SK-N-SH treated with all-trans-retinoic acid at 6 μM for 48 hours (cell line): ENCODE data around the gene TTBK2.

ENCODE experiments used
- ATAC-seq: fragments of 200-7000 bp; cut with Tn5 transposase; 3 replicates; pipeline ENCODE4 v1.9.1; 2020; ENCODE audit warnings: mild to moderate bottlenecking, moderate library complexity
- ARNTL ChIP-seq: fragments of 450-650 bp; formaldehyde crosslinking; IDR thresholded peaks from 2 replicates; pipeline ENCODE4 v1.5.0; 2020; ENCODE audit warnings: low read depth, mild to moderate bottlenecking, moderate library complexity, borderline replicate concordance
- BACH2 ChIP-seq: fragments of 250-450 bp; sonication (Bioruptor Pico); IDR thresholded peaks from 2 replicates; pipeline ENCODE4 v1.9.0; 2021; ENCODE audit warnings: mild to moderate bottlenecking, borderline replicate concordance
- CSDC2 ChIP-seq: fragments of 250-450 bp; sonication (Bioruptor Pico); IDR thresholded peaks from 2 replicates; pipeline ENCODE4 v1.5.0; 2020; ENCODE audit warnings: mild to moderate bottlenecking, moderate library complexity
- ESRRG ChIP-seq: fragments of 250-450 bp; sonication (Bioruptor Pico); IDR thresholded peaks from 2 replicates; pipeline ENCODE4 v1.6.1; 2021; ENCODE audit warnings: mild to moderate bottlenecking
- GLIS3 ChIP-seq: fragments of 250-450 bp; sonication (Bioruptor Pico); IDR thresholded peaks from 2 replicates; pipeline ENCODE4 v1.5.0; 2020; ENCODE audit warnings: mild to moderate bottlenecking, moderate library complexity
- PATZ1 ChIP-seq: fragments of 250-450 bp; sonication (Bioruptor Pico); IDR thresholded peaks from 2 replicates; pipeline ENCODE4 v1.8.0; 2020; ENCODE audit warnings: mild to moderate bottlenecking, moderate library complexity, borderline replicate concordance
- TCF4 ChIP-seq: fragments of 250-450 bp; sonication (Bioruptor Pico); IDR thresholded peaks from 2 replicates; pipeline ENCODE4 v1.8.0; 2021; ENCODE audit warnings: mild to moderate bottlenecking, moderate library complexity, borderline replicate concordance
- TOX ChIP-seq: fragments of 250-450 bp; sonication (Bioruptor Pico); IDR thresholded peaks from 2 replicates; pipeline ENCODE4 v1.8.0; 2021; ENCODE audit warnings: mild to moderate bottlenecking, moderate library complexity, borderline replicate concordance
- ZC3H10 ChIP-seq: fragments of 250-450 bp; sonication (Bioruptor Pico); IDR thresholded peaks from 2 replicates; pipeline ENCODE4 v1.5.1; 2021; ENCODE audit warnings: mild to moderate bottlenecking, moderate library complexity
- ZFP3 ChIP-seq: fragments of 250-450 bp; sonication (Bioruptor Pico); IDR thresholded peaks from 2 replicates; pipeline ENCODE4 v1.5.0; 2020; ENCODE audit warnings: mild to moderate bottlenecking, moderate library complexity
- ZFP30 ChIP-seq: fragments of 450-650 bp; formaldehyde crosslinking; IDR thresholded peaks from 2 replicates; pipeline ENCODE4 v1.5.0; 2022; ENCODE audit warnings: mild to moderate bottlenecking, moderate library complexity
- ZNF565 ChIP-seq: fragments of 450-650 bp; formaldehyde crosslinking; conservative IDR thresholded peaks from 2 replicates; pipeline ENCODE4 v1.5.0; 2020; ENCODE audit warnings: low read depth, mild to moderate bottlenecking, moderate library complexity
- ZNF70 ChIP-seq: fragments of 450-650 bp; formaldehyde crosslinking; IDR thresholded peaks from 2 replicates; pipeline ENCODE4 v1.5.0; 2020; ENCODE audit warnings: mild to moderate bottlenecking, moderate library complexity
- ZNF8 ChIP-seq: fragments of 450-650 bp; formaldehyde crosslinking; IDR thresholded peaks from 2 replicates; pipeline ENCODE4 v1.5.0; 2020; ENCODE audit warnings: mild to moderate bottlenecking, moderate library complexity
- TF ChIP-seq, protein P1 (sequence below): fragments of 250-450 bp; sonication (Bioruptor Pico); IDR thresholded peaks from 2 replicates; pipeline ENCODE4 v1.8.0; 2021; ENCODE audit warnings: low read depth, mild to moderate bottlenecking, moderate library complexity, borderline replicate concordance
- TF ChIP-seq, protein P2 (sequence below): fragments of 250-450 bp; sonication (Bioruptor Pico); IDR thresholded peaks from 2 replicates; pipeline ENCODE4 v1.5.1; 2021; ENCODE audit warnings: mild to moderate bottlenecking, moderate library complexity
- TF ChIP-seq, protein P3 (sequence below): fragments of 250-450 bp; sonication (Bioruptor Pico); IDR thresholded peaks from 2 replicates; pipeline ENCODE4 v1.5.1; 2020; ENCODE audit warnings: low read depth, mild to moderate bottlenecking, moderate library complexity
- TF ChIP-seq, protein P4 (sequence below): fragments of 250-450 bp; sonication (Bioruptor Pico); IDR thresholded peaks from 2 replicates; pipeline ENCODE4 v1.5.0; 2020; ENCODE audit warnings: mild to moderate bottlenecking, moderate library complexity

TTBK2 gene

GRCh38 chr15:42919799-42920518 lies 619 bp downstream of the TTBK2 start (continued):
- TF ChIP-seq ZFP30 (CRISPR knock-in tag) (no peak), GLIS3 (CRISPR knock-in tag) (no peak)

DNA sequence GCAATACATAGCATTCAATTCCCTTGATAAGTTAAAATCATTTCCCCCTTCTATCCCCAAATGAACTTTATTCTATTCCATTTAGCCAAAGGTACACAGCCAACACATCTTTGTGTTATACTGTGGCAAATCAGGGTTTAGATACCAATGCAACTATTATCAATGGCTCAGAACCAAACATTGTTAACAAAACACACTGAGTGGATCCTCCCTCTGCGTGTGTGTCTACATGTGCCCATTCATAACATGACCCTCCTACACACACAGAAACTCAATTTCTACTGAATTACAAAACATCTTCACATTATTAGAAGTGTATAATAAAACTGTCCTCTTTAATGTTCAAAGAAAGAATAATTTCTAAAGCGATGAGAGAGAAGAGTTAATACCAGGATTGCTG lies 1.3 kb downstream of the TTBK2 start:
- TF ChIP-seq ZNF70 (CRISPR knock-in tag) (0 out of 2 replicates have a peak, but pooled peaks have one; percentile 49), ARNTL (CRISPR knock-in tag) (no peak)
- ATAC-seq: no peak

DNA sequence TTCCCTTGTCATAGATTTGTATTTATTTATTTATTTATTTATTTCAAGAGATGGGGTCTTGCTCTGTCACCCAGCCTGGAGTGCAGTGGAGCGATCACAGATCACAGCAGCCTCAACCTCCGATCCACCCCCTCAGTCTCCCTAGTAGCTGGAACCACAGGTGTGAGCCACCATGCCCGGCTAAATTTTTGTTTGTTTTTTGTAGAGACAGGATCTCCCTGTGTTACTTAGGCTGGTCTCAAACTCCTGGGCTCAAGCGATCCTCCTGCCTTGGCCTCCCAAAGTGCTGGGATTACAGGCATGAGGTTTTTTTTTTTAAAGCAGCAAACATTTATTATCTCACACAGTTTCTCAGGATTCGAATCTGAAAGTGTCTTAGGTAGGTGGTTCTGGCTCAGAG lies 2.5 kb downstream of the TTBK2 start:
- TF ChIP-seq BACH2 (no peak), ESRRG (CRISPR knock-in tag) (no peak), TCF4 (no peak), ZC3H10 (no peak), ZNF70 (CRISPR knock-in tag) (no peak), ARNTL (CRISPR knock-in tag) (no peak), ZFP30 (CRISPR knock-in tag) (no peak), PATZ1 (CRISPR knock-in tag) (no peak), CSDC2 (CRISPR knock-in tag) (no peak), TOX (CRISPR knock-in tag) (no peak), ZNF8 (CRISPR knock-in tag) (no peak), ZNF565 (CRISPR knock-in tag) (no peak)
- TF ChIP-seq, protein P1, sequence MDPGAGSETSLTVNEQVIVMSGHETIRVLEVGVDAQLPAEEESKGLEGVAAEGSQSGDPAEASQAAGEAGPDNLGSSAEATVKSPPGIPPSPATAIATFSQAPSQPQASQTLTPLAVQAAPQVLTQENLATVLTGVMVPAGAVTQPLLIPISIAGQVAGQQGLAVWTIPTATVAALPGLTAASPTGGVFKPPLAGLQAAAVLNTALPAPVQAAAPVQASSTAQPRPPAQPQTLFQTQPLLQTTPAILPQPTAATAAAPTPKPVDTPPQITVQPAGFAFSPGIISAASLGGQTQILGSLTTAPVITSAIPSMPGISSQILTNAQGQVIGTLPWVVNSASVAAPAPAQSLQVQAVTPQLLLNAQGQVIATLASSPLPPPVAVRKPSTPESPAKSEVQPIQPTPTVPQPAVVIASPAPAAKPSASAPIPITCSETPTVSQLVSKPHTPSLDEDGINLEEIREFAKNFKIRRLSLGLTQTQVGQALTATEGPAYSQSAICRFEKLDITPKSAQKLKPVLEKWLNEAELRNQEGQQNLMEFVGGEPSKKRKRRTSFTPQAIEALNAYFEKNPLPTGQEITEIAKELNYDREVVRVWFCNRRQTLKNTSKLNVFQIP (CRISPR knock-in tag): no peak
- TF ChIP-seq, protein P2, sequence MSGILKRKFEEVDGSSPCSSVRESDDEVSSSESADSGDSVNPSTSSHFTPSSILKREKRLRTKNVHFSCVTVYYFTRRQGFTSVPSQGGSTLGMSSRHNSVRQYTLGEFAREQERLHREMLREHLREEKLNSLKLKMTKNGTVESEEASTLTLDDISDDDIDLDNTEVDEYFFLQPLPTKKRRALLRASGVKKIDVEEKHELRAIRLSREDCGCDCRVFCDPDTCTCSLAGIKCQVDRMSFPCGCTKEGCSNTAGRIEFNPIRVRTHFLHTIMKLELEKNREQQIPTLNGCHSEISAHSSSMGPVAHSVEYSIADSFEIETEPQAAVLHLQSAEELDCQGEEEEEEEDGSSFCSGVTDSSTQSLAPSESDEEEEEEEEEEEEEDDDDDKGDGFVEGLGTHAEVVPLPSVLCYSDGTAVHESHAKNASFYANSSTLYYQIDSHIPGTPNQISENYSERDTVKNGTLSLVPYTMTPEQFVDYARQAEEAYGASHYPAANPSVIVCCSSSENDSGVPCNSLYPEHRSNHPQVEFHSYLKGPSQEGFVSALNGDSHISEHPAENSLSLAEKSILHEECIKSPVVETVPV: no peak
- TF ChIP-seq, protein P3, sequence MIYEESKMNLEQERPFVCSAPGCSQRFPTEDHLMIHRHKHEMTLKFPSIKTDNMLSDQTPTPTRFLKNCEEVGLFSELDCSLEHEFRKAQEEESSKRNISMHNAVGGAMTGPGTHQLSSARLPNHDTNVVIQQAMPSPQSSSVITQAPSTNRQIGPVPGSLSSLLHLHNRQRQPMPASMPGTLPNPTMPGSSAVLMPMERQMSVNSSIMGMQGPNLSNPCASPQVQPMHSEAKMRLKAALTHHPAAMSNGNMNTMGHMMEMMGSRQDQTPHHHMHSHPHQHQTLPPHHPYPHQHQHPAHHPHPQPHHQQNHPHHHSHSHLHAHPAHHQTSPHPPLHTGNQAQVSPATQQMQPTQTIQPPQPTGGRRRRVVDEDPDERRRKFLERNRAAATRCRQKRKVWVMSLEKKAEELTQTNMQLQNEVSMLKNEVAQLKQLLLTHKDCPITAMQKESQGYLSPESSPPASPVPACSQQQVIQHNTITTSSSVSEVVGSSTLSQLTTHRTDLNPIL: no peak
- TF ChIP-seq, protein P4, sequence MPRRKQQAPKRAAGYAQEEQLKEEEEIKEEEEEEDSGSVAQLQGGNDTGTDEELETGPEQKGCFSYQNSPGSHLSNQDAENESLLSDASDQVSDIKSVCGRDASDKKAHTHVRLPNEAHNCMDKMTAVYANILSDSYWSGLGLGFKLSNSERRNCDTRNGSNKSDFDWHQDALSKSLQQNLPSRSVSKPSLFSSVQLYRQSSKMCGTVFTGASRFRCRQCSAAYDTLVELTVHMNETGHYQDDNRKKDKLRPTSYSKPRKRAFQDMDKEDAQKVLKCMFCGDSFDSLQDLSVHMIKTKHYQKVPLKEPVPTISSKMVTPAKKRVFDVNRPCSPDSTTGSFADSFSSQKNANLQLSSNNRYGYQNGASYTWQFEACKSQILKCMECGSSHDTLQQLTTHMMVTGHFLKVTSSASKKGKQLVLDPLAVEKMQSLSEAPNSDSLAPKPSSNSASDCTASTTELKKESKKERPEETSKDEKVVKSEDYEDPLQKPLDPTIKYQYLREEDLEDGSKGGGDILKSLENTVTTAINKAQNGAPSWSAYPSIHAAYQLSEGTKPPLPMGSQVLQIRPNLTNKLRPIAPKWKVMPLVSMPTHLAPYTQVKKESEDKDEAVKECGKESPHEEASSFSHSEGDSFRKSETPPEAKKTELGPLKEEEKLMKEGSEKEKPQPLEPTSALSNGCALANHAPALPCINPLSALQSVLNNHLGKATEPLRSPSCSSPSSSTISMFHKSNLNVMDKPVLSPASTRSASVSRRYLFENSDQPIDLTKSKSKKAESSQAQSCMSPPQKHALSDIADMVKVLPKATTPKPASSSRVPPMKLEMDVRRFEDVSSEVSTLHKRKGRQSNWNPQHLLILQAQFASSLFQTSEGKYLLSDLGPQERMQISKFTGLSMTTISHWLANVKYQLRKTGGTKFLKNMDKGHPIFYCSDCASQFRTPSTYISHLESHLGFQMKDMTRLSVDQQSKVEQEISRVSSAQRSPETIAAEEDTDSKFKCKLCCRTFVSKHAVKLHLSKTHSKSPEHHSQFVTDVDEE (CRISPR knock-in tag): no peak
- ATAC-seq: no peak

GRCh38 chr15:42915654-42916315 lies 4.8 kb downstream of the TTBK2 start:
- no peak for ATAC-seq
- no peak for TF ChIP-seq ZFP30 (CRISPR knock-in tag)
- TF ChIP-seq, protein P1 (CRISPR knock-in tag): no peak
- TF ChIP-seq, protein P4 (CRISPR knock-in tag): no peak
- no peak for TF ChIP-seq ZFP3
- TF ChIP-seq ZNF565 (CRISPR knock-in tag): no peak
- TF ChIP-seq, protein P2: no peak
- TF ChIP-seq BACH2: no peak
